Trophoblast cell (in vitro differentiated cells and primary cell): ENCODE results near the gene INSYN2B.

Source experiments
- DNase-seq, 2 donors: peaks; one replicate each; pipeline ENCODE4 v3.0.0-alpha.2; 2016
- H2AFZ ChIP-seq: 2 replicates; pipeline ENCODE4 v1.6.1; 2013; ENCODE audit warnings: low read length, moderate library complexity, mild to moderate bottlenecking; ENCODE audit not compliant: insufficient read depth, poor library complexity
- H2AK5ac ChIP-seq: 2 replicates; pipeline ENCODE4 v1.6.1; 2013; ENCODE audit warnings: mild to moderate bottlenecking, low read length
- H2BK120ac ChIP-seq: 2 replicates; pipeline ENCODE4 v1.6.1; 2013; ENCODE audit warnings: low read length, mild to moderate bottlenecking, moderate library complexity; ENCODE audit not compliant: insufficient read depth, poor library complexity
- H2BK12ac ChIP-seq: 2 replicates; pipeline ENCODE4 v1.6.1; 2013; ENCODE audit warnings: mild to moderate bottlenecking, low read length, moderate library complexity
- H2BK5ac ChIP-seq: 2 replicates; pipeline ENCODE4 v1.6.1; 2013; ENCODE audit warnings: low read length, low read depth, moderate library complexity, mild to moderate bottlenecking; ENCODE audit not compliant: poor library complexity
- H3K14ac ChIP-seq: 2 replicates; pipeline ENCODE4 v1.6.1; 2013; ENCODE audit warnings: mild to moderate bottlenecking, low read length
- H3K18ac ChIP-seq: 2 replicates; pipeline ENCODE4 v1.6.1; 2013; ENCODE audit warnings: mild to moderate bottlenecking, low read length
- H3K23ac ChIP-seq: 2 replicates; pipeline ENCODE4 v1.6.1; 2013; ENCODE audit warnings: low read length
- H3K27ac ChIP-seq: 2 replicates; pipeline ENCODE4 v1.5.1; 2013; ENCODE audit warnings: low read depth, mild to moderate bottlenecking, inconsistent platforms, low read length, moderate library complexity
- H3K27me3 ChIP-seq: 2 replicates; pipeline ENCODE4 v1.6.1; 2013; ENCODE audit warnings: inconsistent platforms, mild to moderate bottlenecking, low read length, moderate library complexity; ENCODE audit not compliant: insufficient read depth
- H3K36me3 ChIP-seq, 2 experiments: 1 replicate in 1 of 2; 2 replicates in 1 of 2; pipeline ENCODE4 v1.6.1; 2013; ENCODE audit warnings: low read length in 2 of 2, mild to moderate bottlenecking in 2 of 2, moderate library complexity in 1 of 2; ENCODE audit not compliant: insufficient read depth in 2 of 2, control insufficient read depth in 1 of 2
- H3K4ac ChIP-seq: 2 replicates; pipeline ENCODE4 v1.6.1; 2013; ENCODE audit warnings: low read depth, mild to moderate bottlenecking, low read length, moderate library complexity
- H3K4me1 ChIP-seq, 2 experiments: 1 replicate in 1 of 2; 2 replicates in 1 of 2; pipeline ENCODE4 v1.6.1; 2013; ENCODE audit warnings: low read length in 2 of 2, mild to moderate bottlenecking in 2 of 2, moderate library complexity in 1 of 2; ENCODE audit not compliant: insufficient read depth in 2 of 2, control insufficient read depth in 1 of 2
- H3K4me2 ChIP-seq: 2 replicates; pipeline ENCODE4 v1.6.1; 2013; ENCODE audit warnings: inconsistent platforms, mild to moderate bottlenecking, low read length, moderate library complexity
- H3K4me3 ChIP-seq: 2 replicates; pipeline ENCODE4 v1.5.1; 2013; ENCODE audit warnings: mild to moderate bottlenecking, low read depth, low read length, inconsistent platforms
- H3K79me1 ChIP-seq: one replicate; pipeline ENCODE4 v1.6.1; 2013; ENCODE audit warnings: low read length
- H3K79me2 ChIP-seq: 2 replicates; pipeline ENCODE4 v1.6.1; 2013; ENCODE audit warnings: low read length, mild to moderate bottlenecking; ENCODE audit not compliant: control insufficient read depth, insufficient read depth, poor library complexity
- H3K9ac ChIP-seq: 2 replicates; pipeline ENCODE4 v1.6.1; 2013; ENCODE audit warnings: mild to moderate bottlenecking, low read length
- H3K9me3 ChIP-seq: 2 replicates; pipeline ENCODE4 v1.6.1; 2013; ENCODE audit warnings: low read depth, mild to moderate bottlenecking, control low read depth, inconsistent platforms, low read length; ENCODE audit not compliant: insufficient read depth
- H4K12ac ChIP-seq: 2 replicates; pipeline ENCODE4 v1.6.1; 2013; ENCODE audit warnings: low read depth, mild to moderate bottlenecking, low read length, moderate library complexity
- H4K8ac ChIP-seq: 2 replicates; pipeline ENCODE4 v1.6.1; 2013; ENCODE audit warnings: low read depth, mild to moderate bottlenecking, low read length, moderate library complexity
- H4K91ac ChIP-seq: one replicate; pipeline ENCODE4 v1.6.1; 2013; ENCODE audit warnings: low read depth, mild to moderate bottlenecking, low read length, moderate library complexity
- WGBS: extraction: QIAGEN DNeasy Blood & Tissue Kit; methylation state at CpG from one replicate; pipeline ENCODE4 v1.1.7; 2013; ENCODE audit warnings: missing lambda C conversion rate; ENCODE audit not compliant: insufficient read length, insufficient coverage; ENCODE audit errors: extremely low coverage; 5-methylcytosine and 5-hydroxymethylcytosine counted together

Gene INSYN2B

DNA sequence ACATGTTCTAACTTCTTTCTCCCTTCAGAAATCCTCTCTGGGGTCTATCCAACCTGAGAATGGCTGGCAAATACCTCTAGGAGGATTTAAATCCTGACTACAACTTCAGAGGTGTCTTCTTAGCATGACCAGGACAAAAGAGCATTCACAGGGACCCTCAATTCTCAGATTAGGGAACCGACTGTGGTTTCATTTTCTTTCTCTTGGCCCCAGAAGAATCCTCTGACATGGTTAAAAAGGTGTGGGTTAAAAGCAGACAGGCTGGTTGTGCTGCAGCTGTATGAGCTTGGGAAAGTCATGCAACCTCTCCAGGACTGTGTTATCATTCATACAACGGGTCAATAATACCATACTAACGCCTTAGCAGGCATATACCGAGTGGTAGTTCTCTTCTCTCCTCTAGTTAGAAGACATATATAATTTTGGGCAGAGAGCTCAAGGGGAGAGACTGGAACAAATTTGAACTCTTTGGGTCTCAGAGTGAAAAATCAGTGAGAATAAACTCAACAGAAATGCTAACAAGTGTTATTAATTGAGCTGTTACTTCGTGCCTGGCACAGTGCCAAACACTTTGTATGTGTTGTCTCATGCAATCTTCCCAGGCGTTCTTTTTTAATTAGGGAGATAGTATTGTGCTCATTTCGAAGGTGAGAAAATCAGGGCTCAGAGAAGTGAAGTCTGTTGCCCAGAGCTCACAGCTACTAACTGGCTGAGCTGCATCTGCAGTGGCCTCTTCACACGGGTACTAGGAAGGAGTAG, 35.2 kb downstream of the INSYN2B start:
- Histone ChIP-seq H3K4ac (no peak overlapping the region), H3K9ac (no peak overlapping the region), H3K18ac (no peak overlapping the region), H3K79me1 (no peaks in the 10 kb centered on the region), H2AK5ac (no peak overlapping the region), H2BK5ac (no peak overlapping the region), H4K91ac (no peak overlapping the region), H3K36me3 (no peaks in the 10 kb centered on the region), H3K9me3 (no peaks in the 10 kb centered on the region), H3K4me2 (no peak overlapping the region), H3K79me2 (no peaks in the 10 kb centered on the region), H2AFZ (no peak overlapping the region), H3K14ac (no peak overlapping the region), H2BK12ac (no peak overlapping the region), H3K4me1 (no peaks in the 10 kb centered on the region), H4K12ac (no peak overlapping the region), H2BK120ac (no peak overlapping the region), H3K23ac (no peak overlapping the region), H3K27me3 (no peaks in the 10 kb centered on the region), H3K4me3 (no peak overlapping the region), H4K8ac (no peak overlapping the region), H3K27ac (no peak overlapping the region)
- no peak for DNase-seq
- WGBS: no CpG with 5 or more reads among the region's 8 CpGs

GRCh38 chr5:169944115-169944514, 36.2 kb downstream of the INSYN2B start:
- DNase-seq: no peak
- Histone ChIP-seq H3K4me3 (no peak overlapping the region), H2AFZ (no peak overlapping the region), H3K27me3 (no peaks in the 10 kb centered on the region), H3K79me1 (no peaks in the 10 kb centered on the region), H3K9ac (no peak overlapping the region), H3K18ac (no peak overlapping the region), H2BK5ac (no peak overlapping the region), H4K91ac (no peak overlapping the region), H3K36me3 (no peaks in the 10 kb centered on the region), H3K4ac (no peak overlapping the region), H3K79me2 (no peaks in the 10 kb centered on the region), H3K14ac (no peak overlapping the region), H3K4me2 (no peak overlapping the region), H4K8ac (no peak overlapping the region), H3K4me1 (no peaks in the 10 kb centered on the region), H3K27ac (no peak overlapping the region), H3K23ac (no peak overlapping the region), H4K12ac (no peak overlapping the region), H2BK120ac (no peak overlapping the region), H2BK12ac (no peak overlapping the region), H3K9me3 (no peaks in the 10 kb centered on the region), H2AK5ac (no peak overlapping the region)
- no CpG with 5 or more reads among the region's 6 CpGs for WGBS

- H3K4ac ChIP-seq: no peak overlapping the region
- H4K8ac ChIP-seq: no peak overlapping the region
- H3K79me2 ChIP-seq: no peaks in the 10 kb centered on the region
- no peak overlapping the region for H2BK5ac ChIP-seq
- H2AK5ac ChIP-seq: no peak overlapping the region
- no peak overlapping the region for H2BK120ac ChIP-seq
- no peak overlapping the region for H3K9ac ChIP-seq
- no peaks in the 10 kb centered on the region for H3K9me3 ChIP-seq
- H3K23ac ChIP-seq: no peak overlapping the region
- no peak overlapping the region for H3K4me2 ChIP-seq
- no peaks in the 10 kb centered on the region for H3K4me1 ChIP-seq
- no peak overlapping the region for H3K14ac ChIP-seq
- H3K4me3 ChIP-seq: no peak overlapping the region
- H4K91ac ChIP-seq: no peak overlapping the region
- no CpG with 5 or more reads among the region's 4 CpGs for WGBS
- H3K79me1 ChIP-seq: no peaks in the 10 kb centered on the region
- H3K27me3 ChIP-seq: no peaks in the 10 kb centered on the region
- no peak overlapping the region for H3K27ac ChIP-seq
- H2AFZ ChIP-seq: no peak overlapping the region
- no peak overlapping the region for H3K18ac ChIP-seq
- no peak for DNase-seq
- no peak overlapping the region for H4K12ac ChIP-seq
- no peaks in the 10 kb centered on the region for H3K36me3 ChIP-seq
- H2BK12ac ChIP-seq: no peak overlapping the region
These were observed 37.3 kb downstream of the INSYN2B start for GRCh38 chr5:169943026-169943425.

DNA sequence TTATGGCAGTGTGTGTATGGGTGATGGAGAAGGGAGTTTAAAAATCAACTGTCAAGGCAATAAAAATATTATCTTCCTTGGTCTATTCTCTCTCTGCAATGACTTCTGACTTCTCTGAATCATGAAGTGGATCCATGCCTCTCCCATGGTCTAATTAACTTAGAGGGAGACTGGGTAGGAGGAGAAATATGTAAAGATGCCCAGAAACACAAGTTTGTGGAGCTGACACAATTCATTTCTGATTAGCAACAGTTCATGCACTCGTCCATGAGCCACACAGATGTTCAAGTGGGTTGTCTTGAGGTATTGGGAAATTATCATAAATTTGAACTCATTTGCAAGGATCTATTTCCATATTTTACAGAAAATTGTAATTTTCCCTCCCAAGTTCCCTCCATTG, 38.1 kb downstream of the INSYN2B start:
- H2AK5ac ChIP-seq: no peak overlapping the region
- H3K4ac ChIP-seq: no peak overlapping the region
- WGBS: no CpG with 5 or more reads among the region's 1 CpG
- H3K4me2 ChIP-seq: no peak overlapping the region
- H4K8ac ChIP-seq: no peak overlapping the region
- no peak overlapping the region for H4K91ac ChIP-seq
- H3K9ac ChIP-seq: no peak overlapping the region
- H3K18ac ChIP-seq: no peak overlapping the region
- no peak overlapping the region for H2AFZ ChIP-seq
- no peaks in the 10 kb centered on the region for H3K36me3 ChIP-seq
- H3K4me3 ChIP-seq: no peak overlapping the region
- H3K27me3 ChIP-seq: no peaks in the 10 kb centered on the region
- H3K79me2 ChIP-seq: no peaks in the 10 kb centered on the region
- no peak overlapping the region for H2BK5ac ChIP-seq
- no peak overlapping the region for H3K23ac ChIP-seq
- H4K12ac ChIP-seq: no peak overlapping the region
- H3K79me1 ChIP-seq: no peaks in the 10 kb centered on the region
- no peak for DNase-seq
- H3K4me1 ChIP-seq: no peaks in the 10 kb centered on the region
- H2BK12ac ChIP-seq: no peak overlapping the region
- H3K27ac ChIP-seq: no peak overlapping the region
- H3K9me3 ChIP-seq: no peaks in the 10 kb centered on the region
- H3K14ac ChIP-seq: no peak overlapping the region
- no peak overlapping the region for H2BK120ac ChIP-seq
